Measurements from ENCODE around the gene TARBP1. TPM values are rescaled to one million over a fixed set of nuclear protein-coding genes. Genes with fewer than 3 reads are reported as not detected.

The TARBP1 gene
- total and polyA plus RNA-seq, 2 of the 4 experiments (the other 2 are of a cell fraction), result 10.6 to 17.7 TPM

DNA sequence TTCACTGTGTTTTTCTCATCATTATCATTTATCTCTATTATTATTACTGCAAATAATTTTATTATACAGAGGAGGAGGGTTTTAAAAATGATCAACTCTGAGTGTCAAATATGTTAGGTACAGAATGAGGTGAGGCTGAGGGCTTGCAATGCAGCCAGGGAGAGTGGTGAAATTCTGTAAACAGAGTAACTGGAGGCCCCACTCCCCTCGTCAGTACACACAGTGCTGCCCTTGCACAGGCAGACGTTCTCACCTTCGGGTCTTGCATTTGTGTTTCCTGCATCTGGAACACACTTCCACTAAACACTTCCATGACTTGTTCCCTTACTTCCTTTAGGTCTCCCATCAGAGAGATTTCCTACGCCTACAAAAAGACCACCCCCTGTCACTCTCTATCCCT, 130.0 kb downstream of the TARBP1 start:
- H2BK20ac ChIP-seq (ENCODE audit: low read depth, low read length), result no peak overlapping the region
- no peak overlapping the region for H2BK5ac ChIP-seq (ENCODE audit: low read depth, low read length, poor library complexity, severe bottlenecking)
- no peak overlapping the region for H4K5ac ChIP-seq (ENCODE audit: low read depth, low read length)
- no CpG with 5 or more reads among the region's 4 CpGs for WGBS, 2 experiments (ENCODE audit: extremely low coverage in 2 of 2, insufficient read length in 1 of 2)
- no peak overlapping the region for H2AK9ac ChIP-seq (replicated peaks; ENCODE audit: low read depth, low read length, poor library complexity)
- in situ Hi-C loops (cut with MboI; ENCODE audit: low sequenced_read_pairs), result no loop called here
- no TSS peak for BruUV-seq (replicated peaks)
- no peak for TF ChIP-seq MXI1 (IDR thresholded peaks at IDR 0.05; ENCODE audit: borderline replicate concordance, low read depth, low read length)
- no peak for TF ChIP-seq BHLHE40 (IDR thresholded peaks at IDR 0.05; ENCODE audit: low read depth, low read length)
- TF ChIP-seq RFX5 (IDR thresholded peaks at IDR 0.05; ENCODE audit: low read depth, low read length), result no peak
- no peak for TF ChIP-seq CEBPB (IDR thresholded peaks at IDR 0.05; ENCODE audit: low read depth, low read length)
- TF ChIP-seq USF2 (IDR thresholded peaks at IDR 0.05; ENCODE audit: low read depth, low read length), result no peak
- H3K27ac ChIP-seq (ENCODE audit: insufficient read depth, low read length), result no peak overlapping the region
- no peak overlapping the region for H3K23ac ChIP-seq (ENCODE audit: low read depth, low read length)
- H3K4me1 ChIP-seq (ENCODE audit: control insufficient read depth, insufficient read depth, low read length), result no peaks in the 10 kb centered on the region
- no peak overlapping the region for H2BK15ac ChIP-seq (ENCODE audit: low read depth, low read length)
- no peak overlapping the region for H4K91ac ChIP-seq (ENCODE audit: insufficient read depth, low read depth, low read length)
- H3K56ac ChIP-seq (ENCODE audit: extremely low read depth, insufficient read depth, low read length), result no peak overlapping the region
- DNase-seq (no peak), ATAC-seq (ENCODE audit: low read depth) (no peak)
- ChIA-PET CTCF (no interaction called here), POLR2A (ENCODE audit: unreplicated experiment) (no interaction called here)
- no peaks in the 10 kb centered on the region for H3K79me1 ChIP-seq (ENCODE audit: low read depth in 1 of 2, low read length in 2 of 2)
- H3K27me3 ChIP-seq (ENCODE audit: control insufficient read depth, insufficient read depth, low read length), result peaks cover 6% of the 10 kb centered on the region
- no peak overlapping the region for H3K4me2 ChIP-seq (ENCODE audit: low read depth, low read length)
- no peaks in the 10 kb centered on the region for H3K9me3 ChIP-seq (ENCODE audit: control insufficient read depth, insufficient read depth, low read length)
- no peak overlapping the region for H3K4me3 ChIP-seq (ENCODE audit: insufficient read depth, low read depth, low read length)
- H3K9ac ChIP-seq (ENCODE audit: low read depth, low read length), result no peak overlapping the region
- intact Hi-C loops (cut with micrococcal nuclease), result no loop called here
- H4K8ac ChIP-seq (ENCODE audit: low read depth in 2 of 2, low read length in 2 of 2), result no peak overlapping the region
- H2BK120ac ChIP-seq (ENCODE audit: low read depth, low read length), result no peak overlapping the region
- dilution Hi-C loops (cut with HindIII; ENCODE audit: low sequenced_read_pairs, unreplicated experiment), result no loop called here
- no peaks in the 10 kb centered on the region for H3K36me3 ChIP-seq (ENCODE audit: control insufficient read depth, insufficient read depth, low read length)
- H4K20me1 ChIP-seq (ENCODE audit: insufficient read depth, low read length), result no peaks in the 10 kb centered on the region
- no peak overlapping the region for H3K18ac ChIP-seq (ENCODE audit: low read depth, low read length)
- peak overlapping the region; percentile 34 for H2AFZ ChIP-seq (replicated peaks; ENCODE audit: low read length, poor library complexity)
- H2AK5ac ChIP-seq (ENCODE audit: low read depth, low read length), result no peak overlapping the region
- H3K14ac ChIP-seq (replicated peaks; ENCODE audit: low read depth, low read length), result no peak overlapping the region
- no peak overlapping the region for H3K4ac ChIP-seq (ENCODE audit: low read depth, low read length)
- no peaks in the 10 kb centered on the region for H3K9me1 ChIP-seq (ENCODE audit: insufficient read depth, low read length)

Data from IMR-90 (cell line).